Activated CD4-positive, alpha-beta T cell treated with anti-CD3 and anti-CD28 coated beads, Interleukin-2, amount 50 U/mL, for 4 hours (primary cell): ENCODE measurements around the gene C5orf46.
"Not testable (repeated sequence)": the region's sequence is repeated elsewhere in the genome, so short reads cannot be mapped to it uniquely, and the experiment has no call there.

Experiments used
- DNase-seq, 2 experiments: peaks; one replicate each; pipeline ENCODE4 v3.0.0-alpha.2; 2020

The C5orf46 gene

GRCh38 chr5:147893820-147894219, 12.5 kb downstream of the C5orf46 start:
- DNase-seq = no peak

GRCh38 chr5:147892696-147893296, 13.5 kb downstream of the C5orf46 start:
- DNase-seq = no peak

GRCh38 chr5:147887930-147888329, 18.4 kb downstream of the C5orf46 start:
- DNase-seq = no peak

- DNase-seq = no peak
Observed at GRCh38 chr5:147887026-147887627, 19.2 kb downstream of the C5orf46 start.

GRCh38 chr5:147882586-147883313, 23.6 kb downstream of the C5orf46 start:
- DNase-seq = no peak

GRCh38 chr5:147880487-147880886, 25.9 kb downstream of the C5orf46 start:
- DNase-seq = no peak

- no peak for DNase-seq
Observed at GRCh38 chr5:147879784-147880183, 26.6 kb downstream of the C5orf46 start.

GRCh38 chr5:147878066-147878759, 28.1 kb downstream of the C5orf46 start, which contains the start of gene SCGB3A2:
SCGB3A2 (plus strand) TSS chr5:147878711; CDS start chr5:147878804, 93 bp downstream.
- no peak for DNase-seq

GRCh38 chr5:147876626-147877025, 29.7 kb downstream of the C5orf46 start:
- DNase-seq = no peak

- no peak for DNase-seq
Observed at GRCh38 chr5:147876141-147876540, 30.2 kb downstream of the C5orf46 start.

GRCh38 chr5:147874910-147875367, 31.4 kb downstream of the C5orf46 start:
- no peak for DNase-seq

- DNase-seq = not testable (repeated sequence)
Observed at GRCh38 chr5:147874118-147874875, 32.0 kb downstream of the C5orf46 start.

- DNase-seq = not testable (repeated sequence)
Observed at GRCh38 chr5:147872744-147873435, 33.4 kb downstream of the C5orf46 start.

- DNase-seq = not testable (repeated sequence)
Observed at GRCh38 chr5:147871980-147872549, 34.3 kb downstream of the C5orf46 start.

- not testable (repeated sequence) for DNase-seq
Observed at GRCh38 chr5:147869892-147870291, 36.4 kb downstream of the C5orf46 start.

GRCh38 chr5:147869112-147869511, 37.2 kb downstream of the C5orf46 start:
- no peak for DNase-seq

GRCh38 chr5:147863454-147864158, 42.7 kb downstream of the C5orf46 start:
- no peak for DNase-seq

- no peak for DNase-seq
Observed at GRCh38 chr5:147860641-147861025, 45.7 kb downstream of the C5orf46 start.

GRCh38 chr5:147859962-147860640, 46.2 kb downstream of the C5orf46 start:
- no peak for DNase-seq

GRCh38 chr5:147858565-147858964, 47.8 kb downstream of the C5orf46 start:
- DNase-seq = no peak
